NCI-H510A (cell line): ENCODE results near the gene RRP36.

Experiments used
- DNase-seq: peaks from one replicate; lab custom pipeline; 2025; lab: John Stamatoyannopoulos, UW

Gene RRP36

DNA sequence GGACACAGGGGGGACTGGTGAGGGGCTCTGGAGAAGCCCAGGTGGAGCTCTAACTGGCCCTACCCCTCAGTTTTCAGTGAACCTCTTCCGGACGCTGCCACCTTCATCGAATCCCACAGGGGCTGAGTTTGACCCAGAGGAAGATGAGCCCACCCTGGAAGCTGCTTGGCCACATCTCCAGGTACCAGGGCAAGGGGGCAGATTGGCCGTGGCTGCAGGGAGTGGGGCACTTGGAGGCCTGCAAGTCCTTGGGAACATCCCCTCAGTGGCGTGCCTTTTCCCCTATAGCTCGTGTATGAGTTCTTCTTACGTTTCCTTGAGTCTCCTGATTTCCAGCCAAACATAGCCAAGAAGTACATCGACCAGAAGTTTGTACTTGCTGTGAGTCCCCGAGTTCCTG is 14.3 kb upstream of the RRP36 start:
- DNase-seq, result no peak

- DNase-seq, result peak; percentile 45
These were observed 12.3 kb upstream of the RRP36 start for GRCh38 chr6:43009124-43009523.

DNA sequence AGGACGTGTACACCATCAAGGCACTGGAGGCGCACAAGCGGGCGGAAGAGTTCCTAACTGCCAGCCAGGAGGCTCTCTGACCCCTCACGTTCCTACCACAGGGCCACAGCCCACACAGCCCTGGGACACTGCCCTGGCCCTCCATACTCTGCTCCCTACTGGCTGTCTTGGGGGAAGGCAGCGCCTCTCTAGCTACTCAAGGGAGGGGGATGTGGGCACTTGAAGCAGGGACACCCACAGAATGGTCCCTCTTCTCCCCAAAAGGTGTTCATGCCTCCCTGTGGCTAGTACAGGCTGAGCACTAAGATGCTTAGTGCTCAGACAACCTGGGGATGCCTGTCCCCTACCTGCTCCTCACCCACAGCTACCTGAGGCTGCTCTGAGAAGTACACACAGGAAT is 10.2 kb upstream of the RRP36 start:
- no peak for DNase-seq

DNA sequence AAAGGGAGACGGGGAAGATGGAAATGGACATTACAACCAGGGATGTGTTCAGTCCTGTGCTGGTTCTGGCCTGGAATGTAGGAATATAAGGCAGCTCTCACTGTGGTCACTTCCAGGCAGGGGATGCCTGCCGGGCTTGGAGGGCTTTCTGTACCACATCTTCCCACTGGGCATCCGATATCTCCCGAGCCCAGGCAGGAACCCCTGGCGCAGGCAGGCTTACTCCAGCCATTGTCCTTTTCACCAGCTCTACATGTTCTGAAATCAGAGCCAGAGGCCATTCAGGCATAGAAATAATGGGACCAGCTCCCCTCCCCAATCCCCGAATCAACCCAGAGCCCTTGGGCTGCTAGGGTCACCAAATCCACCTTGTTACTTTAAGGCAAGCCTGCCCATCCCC is 9.1 kb upstream of the RRP36 start:
- no peak for DNase-seq

- DNase-seq, result peak; percentile 20
These were observed 8.2 kb upstream of the RRP36 start for GRCh38 chr6:43013097-43013842.

- DNase-seq, result peak; percentile 99
These were observed 7.5 kb upstream of the RRP36 start, which contains the start of the genes KLHDC3 and MEA1 for GRCh38 chr6:43013843-43014433. Gene KLHDC3 (plus strand): TSS chr6:43014249. CDS start chr6:43017193, 2,944 bp downstream. Gene MEA1 (minus strand): TSS chr6:43013946. CDS start chr6:43013813, 133 bp downstream.

- DNase-seq, result no peak
These were observed 7.0 kb upstream of the RRP36 start for GRCh38 chr6:43014434-43014909.

- DNase-seq, result no peak
These were observed 5.1 kb upstream of the RRP36 start for GRCh38 chr6:43016176-43016942.

GRCh38 chr6:43016943-43017334 is 4.5 kb upstream of the RRP36 start:
- no peak for DNase-seq

- no peak for DNase-seq
These were observed 2.3 kb upstream of the RRP36 start for GRCh38 chr6:43019152-43019551.

DNA sequence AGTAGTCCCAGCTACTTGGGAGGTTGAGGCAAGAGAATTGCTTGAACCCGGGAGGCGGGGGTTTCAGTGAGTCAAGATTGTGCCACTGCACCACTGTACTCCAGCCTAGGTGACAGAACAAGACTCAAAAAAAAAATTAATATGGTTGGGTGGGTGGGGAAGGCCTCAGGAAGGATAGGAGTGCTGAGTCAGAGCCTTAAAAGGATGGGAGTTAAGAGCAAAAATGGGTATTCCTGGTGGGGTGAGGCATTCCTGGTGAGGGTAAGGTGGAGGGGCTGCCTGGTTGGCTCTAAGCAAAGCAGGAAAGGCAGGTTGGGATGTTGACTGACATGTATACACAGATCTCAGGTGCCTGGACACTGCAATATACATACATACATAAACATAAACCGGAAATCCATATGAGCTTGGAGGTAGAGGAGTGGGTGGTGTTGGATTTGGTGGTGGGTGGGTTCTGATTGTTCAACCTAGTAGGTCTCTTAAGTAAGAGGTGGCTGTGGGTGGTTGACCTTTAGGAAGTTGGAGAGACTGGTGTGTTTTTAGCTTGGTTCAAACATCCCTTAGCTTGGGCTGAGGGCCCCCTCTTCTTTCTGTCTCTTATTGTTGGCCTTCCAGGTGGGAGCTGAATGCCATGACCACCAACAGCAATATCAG is 1.2 kb upstream of the RRP36 start:
- no peak for DNase-seq

DNA sequence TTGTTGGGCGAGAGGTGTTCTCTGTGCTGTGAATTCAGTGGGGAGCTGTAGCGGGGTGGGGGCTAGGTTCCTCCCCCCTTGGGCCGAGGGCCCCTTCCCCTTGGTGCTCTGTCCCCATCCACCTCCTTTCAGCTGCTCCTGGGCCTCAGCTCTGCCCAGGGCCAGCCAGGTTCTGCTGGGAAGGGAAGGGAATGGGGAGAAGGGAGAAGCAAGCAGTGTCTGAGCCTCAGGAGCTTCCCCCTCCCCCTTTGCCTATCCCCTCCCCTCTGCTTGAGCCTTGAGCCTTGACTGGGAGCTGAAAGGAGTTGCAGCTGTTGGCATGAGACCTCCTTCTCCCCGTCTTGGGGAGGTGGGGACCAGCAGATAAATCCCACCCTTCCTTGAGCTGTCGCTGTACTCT is 576 bp upstream of the RRP36 start:
- no peak for DNase-seq

- DNase-seq, result no peak
These were observed 3.0 kb downstream of the RRP36 start for GRCh38 chr6:43024436-43024835.

DNA sequence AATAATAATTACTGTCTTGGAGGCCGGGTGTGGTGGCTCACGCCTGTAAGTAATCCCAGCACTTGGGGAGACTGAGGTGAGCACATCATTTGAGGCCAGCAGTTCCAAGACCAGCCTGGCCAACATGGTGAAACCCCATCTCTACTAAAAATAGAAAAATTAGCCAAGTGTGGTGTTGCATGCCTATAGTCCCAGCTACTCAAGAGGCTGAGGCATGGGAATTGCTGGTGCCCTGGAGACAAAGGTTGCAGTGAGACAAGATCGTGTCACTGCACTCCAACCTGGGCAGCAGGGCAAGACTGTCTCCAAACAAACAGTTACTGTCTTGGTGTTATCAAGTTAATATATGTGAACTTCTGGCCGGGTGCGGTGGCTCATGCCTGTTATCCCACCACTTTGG is 4.9 kb downstream of the RRP36 start:
- no peak for DNase-seq

GRCh38 chr6:43029120-43029519 is 7.7 kb downstream of the RRP36 start:
- no peak for DNase-seq

DNA sequence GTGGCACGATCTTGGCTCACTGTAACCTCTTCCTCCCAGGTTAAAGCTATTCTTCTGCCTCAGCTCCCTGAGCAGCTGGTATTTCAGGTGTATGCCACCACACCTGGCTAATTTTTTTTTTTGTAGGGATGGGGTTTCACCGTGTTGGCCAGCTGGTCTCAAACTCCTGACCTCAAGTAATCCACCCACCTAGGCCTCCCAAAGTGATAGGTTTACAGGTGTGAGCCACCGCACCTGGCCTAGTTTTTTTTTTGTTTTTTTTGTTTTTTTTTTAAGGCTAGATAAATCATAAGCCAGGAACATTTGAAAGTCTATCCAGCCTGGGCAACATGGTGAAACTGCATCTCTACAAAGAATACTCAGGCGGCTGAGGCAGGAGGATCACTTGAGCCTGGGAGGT is 10.9 kb downstream of the RRP36 start:
- no peak for DNase-seq

DNA sequence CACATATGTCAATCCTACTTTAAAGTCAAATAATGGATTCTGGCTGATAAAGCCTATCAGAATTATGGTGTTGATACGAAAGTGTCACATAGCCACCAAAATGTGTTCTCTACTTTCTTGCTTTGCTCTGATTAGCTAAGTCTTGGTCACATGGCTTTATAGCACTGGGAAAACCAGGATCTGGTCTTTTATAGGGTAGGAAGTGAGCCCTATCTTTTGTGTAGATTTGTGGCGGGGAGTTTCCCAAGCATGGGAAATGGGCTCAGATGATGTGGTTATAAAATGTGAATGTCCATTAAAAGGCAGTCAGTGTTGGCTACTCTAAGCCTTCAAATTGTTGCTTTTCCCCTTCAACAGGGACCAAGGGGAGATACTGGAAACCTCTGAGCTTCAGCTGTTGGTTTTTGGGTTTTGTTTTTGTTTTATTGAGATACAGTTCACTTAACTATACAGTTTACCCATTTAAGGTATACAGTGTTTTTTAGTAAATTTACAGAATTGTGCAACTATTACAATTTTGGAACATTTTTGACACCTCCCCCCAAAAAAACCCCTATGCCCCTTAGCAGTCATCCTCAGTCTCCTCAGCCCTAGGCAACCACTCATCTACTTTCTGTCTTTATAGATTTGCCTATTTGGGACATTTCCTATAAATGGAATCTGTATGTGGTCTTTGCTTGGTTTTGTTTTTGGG is 12.2 kb downstream of the RRP36 start:
- no peak for DNase-seq

- no peak for DNase-seq
These were observed 12.7 kb downstream of the RRP36 start for GRCh38 chr6:43034190-43034525.

GRCh38 chr6:43035495-43036194 is 14.2 kb downstream of the RRP36 start:
- no peak for DNase-seq

GRCh38 chr6:43036712-43037111 is 15.3 kb downstream of the RRP36 start:
- DNase-seq, result no peak

- no peak for DNase-seq
These were observed 15.8 kb downstream of the RRP36 start for GRCh38 chr6:43037197-43037596.
